RWPE1 (cell line): ENCODE results near the gene UST.

Experiments used
- CTCF ChIA-PET: fragments of 350-600 bp; sonication (Branson Sonifier 250); formaldehyde crosslinking; extraction: SDS; loops from one replicate; lab custom pipeline; 2021; lab: Yijun Ruan, JAX
- POLR2A ChIA-PET: fragments of 400-600 bp; formaldehyde crosslinking; extraction: SDS; loops from one replicate; lab custom pipeline; 2020; ENCODE audit warnings: antibody characterized with exemption; ENCODE audit not compliant: low non-redundant PET; lab: Yijun Ruan, JAX
- DNase-seq: peaks from one replicate; pipeline ENCODE4 v3.0.0; 2012; ENCODE audit warnings: low spot score
- H3K27ac ChIP-seq: fragments of 450-650 bp; 2 replicates; pipeline ENCODE4 v1.5.1; 2017
- CTCF ChIP-seq: fragments of 450-650 bp; conservative IDR thresholded peaks from 2 replicates; pipeline ENCODE4 v1.5.1; 2017; ENCODE audit warnings: low read depth, mild to moderate bottlenecking

The UST gene

GRCh38 chr6:148884461-148884860 lies 137.6 kb downstream of the UST start:
- DNase-seq, result no peak
- no peak for TF ChIP-seq CTCF
- CTCF ChIA-PET, result no interaction called here
- POLR2A ChIA-PET, result no interaction called here
- H3K27ac ChIP-seq, result no peak overlapping the region

GRCh38 chr6:148885136-148885865 lies 138.5 kb downstream of the UST start:
- DNase-seq, result peak; percentile 52
- ChIA-PET CTCF (interaction anchor here (0.6 to 0.9 kb wide), 3 partner anchors 10 to 18 kb away, joined by 3 read pairs; no protein-coding TSS in a partner anchor), POLR2A (no interaction called here)
- no peak overlapping the region for H3K27ac ChIP-seq
- TF ChIP-seq CTCF, result no peak

- no peak for TF ChIP-seq CTCF
- DNase-seq, result peak; percentile 66
- ChIA-PET CTCF (interaction anchor here (0.6 to 0.9 kb wide), 3 partner anchors 9 to 17 kb away, joined by 3 read pairs; no protein-coding TSS in a partner anchor), POLR2A (no interaction called here)
- H3K27ac ChIP-seq, result no peak overlapping the region
These were observed 139.4 kb downstream of the UST start for GRCh38 chr6:148885925-148886845.

- H3K27ac ChIP-seq, result peak overlapping the region; percentile 54
- POLR2A ChIA-PET, result no interaction called here
- CTCF ChIA-PET, result interaction anchor here (0.5 kb wide), 1 partner anchor 1652 kb away, joined by 3 read pairs; no protein-coding TSS in a partner anchor
- no peak for DNase-seq
- TF ChIP-seq CTCF, result no peak
These were observed 140.4 kb downstream of the UST start for GRCh38 chr6:148887181-148887580.

- POLR2A ChIA-PET, result interaction anchor here (0.6 kb wide), 1 partner anchor 9 kb away, joined by 3 read pairs; no protein-coding TSS in a partner anchor
- no peak for DNase-seq
- CTCF ChIA-PET, result no interaction called here
- H3K27ac ChIP-seq, result no peak overlapping the region
- no peak for TF ChIP-seq CTCF
These were observed 142.0 kb downstream of the UST start for GRCh38 chr6:148888856-148889255.

- ChIA-PET POLR2A (no interaction called here), CTCF (no interaction called here)
- TF ChIP-seq CTCF, result no peak
- H3K27ac ChIP-seq, result no peak overlapping the region
- no peak for DNase-seq
These were observed 143.3 kb downstream of the UST start for GRCh38 chr6:148890096-148890495.
